Mesenchymal stem cell (in vitro differentiated cells and primary cell): ENCODE results near the gene CHKB.

Experiments used
- DNase-seq: peaks from one replicate; pipeline ENCODE4 v3.0.0-alpha.2; 2013
- H2AFZ ChIP-seq: one replicate; pipeline ENCODE4 v1.6.1; 2013; ENCODE audit warnings: low read depth, mild to moderate bottlenecking, control low read depth, inconsistent platforms, low read length, moderate library complexity
- H2AK5ac ChIP-seq: 2 replicates; pipeline ENCODE4 v1.6.1; 2013; ENCODE audit warnings: low read length, moderate library complexity, mild to moderate bottlenecking, inconsistent platforms; ENCODE audit not compliant: severe bottlenecking
- H2BK120ac ChIP-seq: one replicate; pipeline ENCODE4 v1.6.1; 2013; ENCODE audit warnings: low read depth, mild to moderate bottlenecking, inconsistent platforms, low read length, moderate library complexity
- H2BK12ac ChIP-seq, 2 experiments: one replicate each; pipeline ENCODE4 v1.6.1; 2013; ENCODE audit warnings: inconsistent platforms in 2 of 2, low read length in 2 of 2, mild to moderate bottlenecking in 2 of 2, moderate library complexity in 2 of 2, control low read depth in 1 of 2
- H2BK15ac ChIP-seq: one replicate; pipeline ENCODE4 v1.6.1; 2013; ENCODE audit warnings: mild to moderate bottlenecking, low read depth, inconsistent platforms; ENCODE audit not compliant: poor library complexity, severe bottlenecking
- H2BK5ac ChIP-seq: 2 replicates; pipeline ENCODE4 v1.6.1; 2013; ENCODE audit warnings: low read depth, mild to moderate bottlenecking, low read length, control low read depth, inconsistent platforms; ENCODE audit not compliant: poor library complexity, severe bottlenecking
- H3K14ac ChIP-seq, 2 experiments: one replicate each; pipeline ENCODE4 v1.6.1; 2013; ENCODE audit warnings: inconsistent platforms in 2 of 2, low read length in 2 of 2, control low read depth in 1 of 2, mild to moderate bottlenecking in 1 of 2, moderate library complexity in 1 of 2
- H3K18ac ChIP-seq, 2 experiments: one replicate each; pipeline ENCODE4 v1.6.1; 2013; ENCODE audit warnings: inconsistent platforms in 2 of 2, low read length in 2 of 2, control low read depth in 1 of 2, low read depth in 1 of 2, mild to moderate bottlenecking in 1 of 2
- H3K23ac ChIP-seq, 2 experiments: one replicate each; pipeline ENCODE4 v1.6.1; 2013; ENCODE audit warnings: inconsistent platforms in 2 of 2, low read length in 2 of 2, mild to moderate bottlenecking in 2 of 2, moderate library complexity in 2 of 2, control low read depth in 1 of 2
- H3K27ac ChIP-seq: 2 replicates; pipeline ENCODE4 v1.5.1; 2013; ENCODE audit warnings: mild to moderate bottlenecking, moderate library complexity, low read length, control low read depth, inconsistent platforms; ENCODE audit not compliant: poor library complexity, severe bottlenecking
- H3K27me3 ChIP-seq, 2 experiments: 2 replicates each; pipeline versions ENCODE4 v1.6.1 to v1.7.0; 2013; ENCODE audit warnings: low read length in 2 of 2, mild to moderate bottlenecking in 2 of 2, moderate library complexity in 2 of 2, control low read depth in 1 of 2, inconsistent platforms in 1 of 2; ENCODE audit not compliant: control insufficient read depth in 1 of 2, insufficient read depth in 1 of 2
- H3K36me3 ChIP-seq, 2 experiments: 2 replicates each; pipeline versions ENCODE4 v1.6.1 to v1.7.0; 2013; ENCODE audit warnings: low read length in 2 of 2, control low read depth in 1 of 2, inconsistent platforms in 1 of 2, low read depth in 1 of 2, mild to moderate bottlenecking in 1 of 2; ENCODE audit not compliant: insufficient read depth in 2 of 2, control insufficient read depth in 1 of 2
- H3K4ac ChIP-seq, 2 experiments: one replicate each; pipeline ENCODE4 v1.6.1; 2013; ENCODE audit warnings: inconsistent platforms in 2 of 2, low read length in 2 of 2, mild to moderate bottlenecking in 2 of 2, moderate library complexity in 2 of 2, control low read depth in 1 of 2, low read depth in 1 of 2
- H3K4me1 ChIP-seq: 2 replicates; pipeline ENCODE4 v1.6.1; 2013; ENCODE audit warnings: low read depth, low read length, control low read depth; ENCODE audit not compliant: control insufficient read depth, insufficient read depth
- H3K4me2 ChIP-seq: 2 replicates; pipeline ENCODE4 v1.6.1; 2013; ENCODE audit warnings: low read length, mild to moderate bottlenecking, inconsistent platforms; ENCODE audit not compliant: poor library complexity, severe bottlenecking
- H3K4me3 ChIP-seq, 2 experiments: 2 replicates each; pipeline versions ENCODE4 v1.5.1 to v1.7.0; 2013; ENCODE audit warnings: low read length in 2 of 2, mild to moderate bottlenecking in 2 of 2, control low read depth in 1 of 2, low read depth in 1 of 2; ENCODE audit not compliant: insufficient read depth in 1 of 2
- H3K79me1 ChIP-seq: replicated peaks from 2 replicates; pipeline ENCODE4 v1.6.1; 2013; ENCODE audit warnings: mild to moderate bottlenecking, control low read depth, low read length, inconsistent platforms; ENCODE audit not compliant: poor library complexity, severe bottlenecking
- H3K9ac ChIP-seq: 2 replicates; pipeline ENCODE4 v1.7.0; 2013; ENCODE audit warnings: mild to moderate bottlenecking, low read length, moderate library complexity
- H3K9me3 ChIP-seq: 2 replicates; pipeline ENCODE4 v1.7.0; 2013; ENCODE audit warnings: mild to moderate bottlenecking, low read length; ENCODE audit not compliant: control insufficient read depth
- H4K8ac ChIP-seq: one replicate; pipeline ENCODE4 v1.6.1; 2013; ENCODE audit warnings: inconsistent platforms, mild to moderate bottlenecking, low read length, moderate library complexity
- H4K91ac ChIP-seq: one replicate; pipeline ENCODE4 v1.6.1; 2013; ENCODE audit warnings: mild to moderate bottlenecking, low read length, inconsistent platforms
- WGBS: methylation state at CpG from one replicate; pipeline ENCODE4 v1.1.7; 2013; ENCODE audit warnings: mixed read lengths; 5-methylcytosine and 5-hydroxymethylcytosine counted together

CHKB gene

DNA sequence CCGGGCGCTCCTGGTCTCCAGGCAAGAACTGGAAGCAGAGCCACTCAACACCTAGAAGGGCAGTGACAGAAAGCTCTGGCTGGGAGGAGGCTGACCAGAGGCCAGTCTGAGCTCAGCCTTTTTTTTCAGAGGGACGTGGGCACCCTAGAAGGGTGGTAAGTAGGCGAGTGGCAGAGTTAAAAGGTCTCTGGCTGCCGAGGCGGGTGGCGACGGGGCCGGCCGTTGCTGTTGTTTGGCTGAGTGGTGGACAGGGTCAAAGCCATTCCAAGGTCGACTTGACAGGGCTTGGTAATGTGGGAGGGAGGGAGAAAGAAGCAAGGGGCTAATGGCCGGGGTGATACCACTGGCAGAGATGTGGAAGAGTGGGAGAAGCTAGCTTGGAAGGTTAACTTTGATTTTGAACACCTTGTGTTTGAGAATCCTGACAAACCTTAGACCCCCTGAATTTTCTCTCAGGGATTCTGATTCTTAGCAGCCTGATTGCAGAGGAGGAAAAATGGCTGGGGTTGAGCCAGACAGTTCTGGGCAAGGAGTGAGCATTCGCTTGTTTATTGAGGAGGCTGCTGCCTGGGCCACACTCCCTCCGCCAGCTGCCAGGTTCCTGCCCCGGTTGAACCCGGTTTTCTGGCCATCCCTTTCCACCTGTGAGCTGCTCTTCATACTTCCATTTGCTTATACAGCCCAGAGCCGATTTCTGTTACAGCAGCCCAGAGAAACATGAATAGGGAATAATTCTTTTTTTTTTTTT lies 19.1 kb downstream of the CHKB start:
- no peak overlapping the region for H3K27ac ChIP-seq
- H2AK5ac ChIP-seq: no peak overlapping the region
- H3K4me3 ChIP-seq: peak overlapping the region; percentile 55 to 97
- peaks cover 4 to 10% of the 10 kb centered on the region in 2 experiments for H3K27me3 ChIP-seq
- H3K79me1 ChIP-seq: peaks cover 1% of the 10 kb centered on the region
- H3K9ac ChIP-seq: peak overlapping the region; percentile 75
- no peak overlapping the region for H3K18ac ChIP-seq
- peak overlapping the region; percentile 63 for H2BK15ac ChIP-seq
- no peak overlapping the region for H4K91ac ChIP-seq
- H3K9me3 ChIP-seq: no peaks in the 10 kb centered on the region
- H2BK5ac ChIP-seq: no peak overlapping the region
- no peak overlapping the region for H2BK120ac ChIP-seq
- peaks cover 0 to 12% of the 10 kb centered on the region in 2 experiments for H3K36me3 ChIP-seq
- H3K4ac ChIP-seq: peak overlapping the region in 1 of 2 experiments; percentile 9
- H4K8ac ChIP-seq: peak overlapping the region; percentile 8
- DNase-seq: no peak
- no peak overlapping the region for H2BK12ac ChIP-seq
- peak overlapping the region; percentile 46 for H2AFZ ChIP-seq
- peak overlapping the region; percentile 98 for H3K4me2 ChIP-seq
- H3K23ac ChIP-seq: no peak overlapping the region
- WGBS: 33% methylated on average over 16 of the region's 17 CpGs
- H3K4me1 ChIP-seq: peaks cover 9% of the 10 kb centered on the region
- H3K14ac ChIP-seq: no peak overlapping the region

DNA sequence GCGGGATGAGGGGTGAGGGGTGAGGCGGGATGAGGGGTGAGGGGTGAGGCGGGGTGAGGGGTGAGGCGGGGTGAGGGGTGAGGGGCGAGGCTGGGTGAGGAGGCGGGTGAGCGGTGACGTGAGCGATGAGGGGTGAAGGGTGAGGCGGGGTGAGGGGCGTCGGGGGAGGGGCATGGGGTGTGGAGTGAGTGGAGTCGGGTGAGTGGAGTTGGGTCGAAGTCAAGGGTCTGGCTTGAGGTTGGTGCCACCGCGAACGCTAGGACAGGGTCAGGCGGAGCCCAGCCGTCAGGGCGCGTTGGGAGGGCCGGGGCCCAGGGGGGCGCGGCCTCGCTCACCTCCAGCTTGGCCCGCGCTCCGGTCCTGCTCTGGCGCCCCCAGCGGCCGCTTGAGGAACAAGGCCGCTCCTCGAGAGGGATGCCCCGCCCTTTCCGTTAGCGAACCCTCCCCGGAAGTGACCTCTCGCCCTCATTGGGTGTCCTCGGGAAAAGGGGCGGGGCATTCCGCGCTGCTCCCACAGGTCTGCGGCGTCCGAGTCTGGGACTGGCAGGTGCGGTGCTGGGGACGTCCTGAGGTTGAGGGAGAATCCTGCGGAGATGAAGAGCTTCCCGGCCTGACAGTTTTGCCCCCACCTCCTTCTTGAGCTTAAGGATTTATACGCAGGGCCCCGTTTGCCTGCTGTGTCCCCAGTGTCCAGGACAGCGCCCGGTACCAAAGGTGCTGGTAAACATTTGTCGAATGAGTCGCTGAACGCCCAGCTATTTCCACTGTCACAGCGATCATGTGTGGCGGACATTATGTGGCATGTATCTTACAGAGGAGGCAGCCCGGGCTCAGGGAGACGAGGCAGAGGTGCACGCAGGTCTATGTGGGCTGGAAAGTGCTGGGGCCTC lies 19.9 kb downstream of the CHKB start, which contains the start of gene SYCE3:
TSS of gene SYCE3 (minus strand) at position 397 of the 890 bp plus-strand sequence. CDS start 6,514 bp downstream, outside the sequence.
- peak within 1 kb of the TSS; percentile 81 for H2BK120ac ChIP-seq
- H3K4me2 ChIP-seq: peak within 1 kb of the TSS; percentile 98
- DNase-seq: peak; percentile 92
- H3K14ac ChIP-seq: no peak within 1 kb of the TSS
- H3K4ac ChIP-seq: peak within 1 kb of the TSS in 1 of 2 experiments; percentile 9
- H2AK5ac ChIP-seq: no peak within 1 kb of the TSS
- H3K79me1 ChIP-seq: peaks cover 1% of the 10 kb centered on the region
- H3K36me3 ChIP-seq: peaks cover 0 to 6% of the 10 kb centered on the region in 2 experiments
- peak within 1 kb of the TSS in 1 of 2 experiments; percentile 54 for H2BK12ac ChIP-seq
- under 1% methylated on average over 47 of the region's 61 CpGs for WGBS
- peak within 1 kb of the TSS; percentile 55 to 97 for H3K4me3 ChIP-seq
- H4K91ac ChIP-seq: no peak within 1 kb of the TSS
- peak within 1 kb of the TSS; percentile 75 for H3K9ac ChIP-seq
- peaks cover 9 to 13% of the 10 kb centered on the region in 2 experiments for H3K27me3 ChIP-seq
- H3K18ac ChIP-seq: peak within 1 kb of the TSS in 1 of 2 experiments; percentile 85
- no peak within 1 kb of the TSS for H3K23ac ChIP-seq
- peaks cover 9% of the 10 kb centered on the region for H3K4me1 ChIP-seq
- peak within 1 kb of the TSS; percentile 88 for H4K8ac ChIP-seq
- no peak within 1 kb of the TSS for H2BK5ac ChIP-seq
- no peak within 1 kb of the TSS for H3K27ac ChIP-seq
- H2BK15ac ChIP-seq: peak within 1 kb of the TSS; percentile 99
- H2AFZ ChIP-seq: peak within 1 kb of the TSS; percentile 46
- no peaks in the 10 kb centered on the region for H3K9me3 ChIP-seq

DNA sequence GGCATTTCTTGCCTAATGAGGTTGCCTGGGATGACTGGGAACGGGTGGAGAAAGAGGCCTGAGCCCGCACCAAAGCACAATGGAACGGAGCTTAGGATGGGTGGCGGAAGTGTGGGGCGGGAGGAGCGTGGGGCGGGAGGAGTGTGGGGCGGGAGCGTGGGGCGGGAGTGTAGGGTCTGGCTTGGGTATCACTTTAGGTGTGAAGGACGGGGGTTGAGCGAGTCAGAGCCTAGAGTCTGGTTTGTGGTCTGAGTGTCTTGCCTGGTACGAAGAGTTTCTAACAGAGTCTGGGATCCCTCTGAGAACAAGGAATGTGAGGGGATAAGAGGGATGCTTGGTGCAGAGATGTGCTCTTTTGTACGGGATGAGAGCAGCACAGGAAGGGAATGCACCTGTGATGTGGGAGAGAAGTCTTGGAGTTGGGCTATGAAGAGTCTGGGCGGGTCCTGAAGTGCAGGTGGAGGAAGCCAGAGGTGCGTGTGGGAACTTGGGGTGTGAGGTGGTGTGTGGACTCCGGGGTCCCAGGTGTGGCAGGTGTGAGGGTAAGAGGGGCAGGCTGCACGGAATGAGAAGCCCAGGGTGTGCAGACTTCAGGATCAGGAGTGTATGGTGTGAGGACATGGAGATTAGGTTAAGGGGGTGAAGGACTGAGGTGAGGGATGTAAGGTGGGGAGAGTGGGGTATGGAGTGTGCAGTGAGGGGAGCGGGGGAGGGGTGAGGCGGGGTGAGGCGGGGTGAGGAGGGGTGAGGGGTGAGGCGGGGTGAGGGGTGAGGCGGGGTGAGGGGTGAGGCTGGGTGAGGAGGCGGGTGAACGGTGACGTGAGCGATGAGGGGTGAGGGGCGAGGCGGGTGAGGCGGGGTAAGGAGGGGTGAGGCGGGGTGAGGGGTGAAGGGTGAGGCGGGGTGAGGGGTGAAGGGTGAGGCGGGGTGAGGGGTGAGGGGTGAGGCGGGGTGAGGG lies 21.0 kb downstream of the CHKB start:
- Histone ChIP-seq H4K91ac (no peak overlapping the region), H3K9ac (no peak overlapping the region), H3K18ac (no peak overlapping the region), H2BK12ac (peak overlapping the region in 1 of 2 experiments; percentile 54), H2AK5ac (no peak overlapping the region), H3K4ac (no peak overlapping the region), H3K4me1 (peaks cover 9% of the 10 kb centered on the region), H3K27ac (no peak overlapping the region), H3K79me1 (peaks cover 1% of the 10 kb centered on the region), H3K4me2 (no peak overlapping the region), H2BK120ac (no peak overlapping the region), H3K23ac (no peak overlapping the region), H4K8ac (no peak overlapping the region), H3K9me3 (no peaks in the 10 kb centered on the region), H2BK15ac (no peak overlapping the region), H3K4me3 (no peak overlapping the region), H3K14ac (no peak overlapping the region), H3K36me3 (no peaks in the 10 kb centered on the region), H2AFZ (no peak overlapping the region), H3K27me3 (peaks cover 13 to 14% of the 10 kb centered on the region in 2 experiments), H2BK5ac (no peak overlapping the region)
- DNase-seq: no peak
- whole genome bisulfite sequencing: 73% methylated on average over 19 of the region's 34 CpGs
